Activated CD8-positive, alpha-beta T cell treated with anti-CD3 and anti-CD28 coated beads for 36 hours (primary cell): Measurements from ENCODE around the gene LRRC59. TPM values are rescaled to one million over a fixed set of nuclear protein-coding genes. Genes with fewer than 3 reads are reported as not detected.

ENCODE experiments used
- ATAC-seq: fragments of 200-7000 bp; cut with Tn5 transposase; one replicate; pipeline ENCODE4 v1.10.0; 2021; ENCODE audit warnings: mild to moderate bottlenecking, moderate library complexity
- CTCF ChIA-PET: fragments of 350-600 bp; sonication (Branson Sonifier 250); formaldehyde crosslinking; loops from one replicate; lab custom pipeline; 2021; ENCODE audit warnings: antibody characterized with exemption; lab: Charles Lee
- POLR2A ChIA-PET: fragments of 350-600 bp; sonication (Branson Sonifier 250); formaldehyde crosslinking; loops from one replicate; lab custom pipeline; 2021; ENCODE audit warnings: antibody characterized with exemption; lab: Charles Lee
- DNase-seq: peaks from one replicate; pipeline ENCODE4 v3.0.0-alpha.2; 2020
- H3K27ac Mint-ChIP-seq: one replicate; pipeline ENCODE4 v1.8.0; 2021; ENCODE audit warnings: mild to moderate bottlenecking, mixed read lengths
- H3K27me3 Mint-ChIP-seq: one replicate; pipeline ENCODE4 v1.8.0; 2021; ENCODE audit warnings: mixed read lengths
- H3K36me3 Mint-ChIP-seq: one replicate; pipeline ENCODE4 v1.8.0; 2021; ENCODE audit warnings: low read depth, mixed read lengths
- H3K4me1 Mint-ChIP-seq: one replicate; pipeline ENCODE4 v1.8.0; 2021; ENCODE audit warnings: low read depth, mixed read lengths
- H3K4me3 Mint-ChIP-seq: one replicate; pipeline ENCODE4 v1.8.0; 2021; ENCODE audit warnings: mild to moderate bottlenecking, moderate library complexity, mixed read lengths
- H3K9me3 Mint-ChIP-seq: one replicate; pipeline ENCODE4 v1.8.0; 2021; ENCODE audit warnings: mixed read lengths
- intact Hi-C: fragments of 100-400 bp; cut with micrococcal nuclease; formaldehyde crosslinking; loops from one replicate; pipeline ENCODE4 v1.10.0; 2022
- total RNA-seq, 2 experiments: library from RNA; stranded (reverse); gene quantifications; one replicate each; pipeline ENCODE4 v1.2.3, GENCODE V29; 2021
- TF ChIP-seq, protein P1 (sequence below): fragments of 200-600 bp; IDR thresholded peaks from one replicate; pipeline ENCODE4 v1.8.0; 2022; ENCODE audit warnings: antibody characterized with exemption, mild to moderate bottlenecking

The LRRC59 gene
- total RNA-seq, 2 experiments from 2014 or later: 70.6 to 71.0 TPM

DNA sequence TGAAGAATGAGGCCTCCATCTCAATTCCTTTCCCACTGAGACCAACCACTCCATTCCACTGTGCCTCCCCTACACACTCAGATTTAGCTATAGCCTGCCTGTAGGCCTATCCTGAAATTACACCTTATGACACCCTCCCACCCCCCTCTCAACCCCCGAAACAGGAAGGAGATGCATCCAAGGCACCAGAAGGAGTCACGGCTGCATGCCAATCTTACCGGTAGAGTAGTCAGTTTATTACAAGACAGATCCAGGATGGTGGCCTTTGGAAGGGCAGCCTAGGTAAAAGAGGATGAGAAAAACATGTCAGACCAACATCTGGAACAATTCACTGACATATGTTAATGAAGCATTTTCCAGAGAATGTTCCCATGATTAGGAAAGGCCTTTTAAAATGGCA is 2.6 kb downstream of the LRRC59 start:
- peaks cover 51% of the 10 kb centered on the region for H3K36me3 Mint-ChIP-seq
- H3K4me3 Mint-ChIP-seq: peak overlapping the region; percentile 89
- peaks cover under 1% of the 10 kb centered on the region for H3K9me3 Mint-ChIP-seq
- DNase-seq (no peak), ATAC-seq (no peak)
- peaks cover 30% of the 10 kb centered on the region for H3K4me1 Mint-ChIP-seq
- CTCF ChIA-PET: no interaction called here
- TF ChIP-seq, protein P1, sequence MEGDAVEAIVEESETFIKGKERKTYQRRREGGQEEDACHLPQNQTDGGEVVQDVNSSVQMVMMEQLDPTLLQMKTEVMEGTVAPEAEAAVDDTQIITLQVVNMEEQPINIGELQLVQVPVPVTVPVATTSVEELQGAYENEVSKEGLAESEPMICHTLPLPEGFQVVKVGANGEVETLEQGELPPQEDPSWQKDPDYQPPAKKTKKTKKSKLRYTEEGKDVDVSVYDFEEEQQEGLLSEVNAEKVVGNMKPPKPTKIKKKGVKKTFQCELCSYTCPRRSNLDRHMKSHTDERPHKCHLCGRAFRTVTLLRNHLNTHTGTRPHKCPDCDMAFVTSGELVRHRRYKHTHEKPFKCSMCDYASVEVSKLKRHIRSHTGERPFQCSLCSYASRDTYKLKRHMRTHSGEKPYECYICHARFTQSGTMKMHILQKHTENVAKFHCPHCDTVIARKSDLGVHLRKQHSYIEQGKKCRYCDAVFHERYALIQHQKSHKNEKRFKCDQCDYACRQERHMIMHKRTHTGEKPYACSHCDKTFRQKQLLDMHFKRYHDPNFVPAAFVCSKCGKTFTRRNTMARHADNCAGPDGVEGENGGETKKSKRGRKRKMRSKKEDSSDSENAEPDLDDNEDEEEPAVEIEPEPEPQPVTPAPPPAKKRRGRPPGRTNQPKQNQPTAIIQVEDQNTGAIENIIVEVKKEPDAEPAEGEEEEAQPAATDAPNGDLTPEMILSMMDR: no peak
- no peak overlapping the region for H3K27ac Mint-ChIP-seq
- POLR2A ChIA-PET: interaction anchor here (0.7 to 2.8 kb wide), 3 partner anchors 10 to 15 kb away, joined by 3 to 22 read pairs (median 3); no protein-coding TSS in a partner anchor
- no peaks in the 10 kb centered on the region for H3K27me3 Mint-ChIP-seq
- intact Hi-C loops: no loop called here

DNA sequence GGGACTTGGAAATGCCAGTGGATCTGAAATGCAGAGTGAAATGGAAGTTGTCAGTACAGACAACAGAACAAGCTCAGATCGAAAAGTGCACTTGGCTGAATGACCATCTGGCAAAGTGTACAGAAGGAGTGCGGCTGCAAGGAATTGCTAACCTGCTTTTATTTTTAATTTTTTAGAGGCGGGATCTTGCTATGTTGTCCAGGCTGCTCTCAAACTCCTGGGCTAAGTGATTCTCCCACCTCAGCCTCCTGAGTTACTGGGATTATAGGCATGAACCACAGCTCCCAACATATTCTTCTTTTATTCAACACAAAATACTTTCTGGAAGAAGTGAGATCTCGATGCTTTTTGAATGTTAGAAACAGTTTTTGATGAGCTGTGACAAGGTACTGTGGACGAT is 3.6 kb downstream of the LRRC59 start:
- peaks cover 53% of the 10 kb centered on the region for H3K36me3 Mint-ChIP-seq
- POLR2A ChIA-PET: interaction anchor here (0.9 to 1.3 kb wide), 2 partner anchors 9 to 32 kb away, joined by 3 to 4 read pairs; no protein-coding TSS in a partner anchor
- no peaks in the 10 kb centered on the region for H3K27me3 Mint-ChIP-seq
- ATAC-seq: no peak
- CTCF ChIA-PET: interaction anchor here (5.4 kb wide), 1 partner anchor 32 kb away, joined by 23 read pairs; no protein-coding TSS in a partner anchor
- no peaks in the 10 kb centered on the region for H3K9me3 Mint-ChIP-seq
- intact Hi-C loops: no loop called here
- peaks cover 30% of the 10 kb centered on the region for H3K4me1 Mint-ChIP-seq
- no peak for DNase-seq
- H3K27ac Mint-ChIP-seq: no peak overlapping the region
- TF ChIP-seq, protein P1: no peak
- no peak overlapping the region for H3K4me3 Mint-ChIP-seq

DNA sequence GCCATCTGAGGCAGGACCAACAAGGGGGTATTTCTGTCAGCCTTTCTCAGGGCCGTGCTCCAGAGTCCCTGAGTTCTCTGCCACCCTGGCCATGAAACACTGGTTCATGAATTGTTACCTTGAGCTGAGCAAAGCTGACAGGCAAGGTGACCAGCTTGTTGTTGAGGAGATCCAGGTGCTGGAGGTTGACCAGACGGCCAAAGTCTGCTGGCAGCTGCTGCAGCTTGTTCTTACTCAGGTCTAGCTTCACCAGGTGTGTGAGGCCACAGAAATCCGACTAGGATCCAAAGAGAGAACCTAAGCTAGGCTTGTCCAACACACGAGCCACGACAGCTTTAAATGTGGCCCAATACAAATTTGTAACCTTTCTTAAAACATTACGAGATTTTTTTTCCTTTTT is 4.7 kb downstream of the LRRC59 start:
- peaks cover 63% of the 10 kb centered on the region for H3K36me3 Mint-ChIP-seq
- intact Hi-C loops: no loop called here
- ChIA-PET POLR2A (interaction anchor here (0.6 to 1.5 kb wide), 4 partner anchors 11 to 46 kb away, joined by 3 to 5 read pairs (median 3); partner anchors contain the start of genes EME1, MRPL27 and XYLT2), CTCF (interaction anchor here (5.4 kb wide), 1 partner anchor 31 kb away, joined by 23 read pairs; no protein-coding TSS in a partner anchor)
- no peak overlapping the region for H3K4me3 Mint-ChIP-seq
- no peak overlapping the region for H3K27ac Mint-ChIP-seq
- no peaks in the 10 kb centered on the region for H3K27me3 Mint-ChIP-seq
- DNase-seq (no peak), ATAC-seq (no peak)
- peaks cover 28% of the 10 kb centered on the region for H3K4me1 Mint-ChIP-seq
- TF ChIP-seq, protein P1: no peak
- no peaks in the 10 kb centered on the region for H3K9me3 Mint-ChIP-seq

DNA sequence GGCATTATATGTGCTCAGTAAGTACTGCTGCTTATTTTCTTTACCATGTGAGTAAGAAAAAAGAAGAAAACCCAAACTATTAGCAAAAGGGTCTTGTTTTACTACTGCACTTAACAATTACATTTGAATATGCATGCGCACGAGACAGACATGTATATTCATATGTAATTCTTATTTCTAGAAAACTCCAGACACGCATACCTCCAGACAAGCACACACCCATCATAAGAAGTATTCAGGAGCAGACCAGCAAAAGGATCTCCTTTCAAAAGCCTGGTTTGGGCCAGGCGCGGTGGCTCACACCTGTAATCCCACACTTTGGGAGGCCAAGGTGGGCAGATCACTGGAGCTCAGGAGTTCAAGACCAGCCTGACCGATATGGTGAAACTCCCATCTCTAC is 7.8 kb downstream of the LRRC59 start:
- peaks cover 68% of the 10 kb centered on the region for H3K36me3 Mint-ChIP-seq
- no peak for DNase-seq
- H3K9me3 Mint-ChIP-seq: no peaks in the 10 kb centered on the region
- H3K27ac Mint-ChIP-seq: no peak overlapping the region
- CTCF ChIA-PET: interaction anchor here (1.4 to 5.4 kb wide), 2 partner anchors 8 to 28 kb away, joined by 11 to 23 read pairs; partner anchors contain the start of gene LRRC59
- POLR2A ChIA-PET: interaction anchor here (0.8 to 2.3 kb wide), 2 partner anchors 8 to 17 kb away, joined by 3 to 7 read pairs; no protein-coding TSS in a partner anchor
- peaks cover 8% of the 10 kb centered on the region for H3K4me1 Mint-ChIP-seq
- intact Hi-C loops: no loop called here
- no peaks in the 10 kb centered on the region for H3K27me3 Mint-ChIP-seq
- H3K4me3 Mint-ChIP-seq: no peak overlapping the region
- ATAC-seq: no peak
- TF ChIP-seq, protein P1: no peak

DNA sequence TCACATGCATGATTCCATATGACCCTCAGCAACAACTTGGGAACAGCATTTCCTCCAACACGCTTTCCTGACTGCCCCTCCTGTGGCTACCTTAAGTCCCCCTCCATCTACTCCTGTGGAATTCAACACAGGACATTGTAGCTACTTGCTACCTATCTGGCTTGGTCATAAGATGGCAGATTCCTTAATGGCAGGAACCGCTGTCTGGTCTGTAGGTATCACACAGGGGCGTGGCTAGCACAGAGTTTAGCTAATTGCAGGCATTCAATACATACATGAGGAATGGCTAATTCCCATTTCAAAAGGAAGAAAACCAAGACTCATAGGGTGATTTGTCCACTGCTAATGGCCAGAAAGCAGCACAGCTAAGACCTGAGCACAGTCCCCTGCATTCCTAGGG is 8.6 kb downstream of the LRRC59 start:
- peaks cover 66% of the 10 kb centered on the region for H3K36me3 Mint-ChIP-seq
- intact Hi-C loops: no loop called here
- H3K27ac Mint-ChIP-seq: no peak overlapping the region
- no peak for ATAC-seq
- H3K9me3 Mint-ChIP-seq: no peaks in the 10 kb centered on the region
- ChIA-PET POLR2A (interaction anchor here (0.6 to 2.3 kb wide), 5 partner anchors 8 to 62 kb away, joined by 3 to 7 read pairs (median 3); no protein-coding TSS in a partner anchor), CTCF (interaction anchor here (1.4 to 5.4 kb wide), 2 partner anchors 9 to 27 kb away, joined by 11 to 23 read pairs; partner anchors contain the start of gene LRRC59)
- TF ChIP-seq, protein P1: no peak
- H3K4me3 Mint-ChIP-seq: no peak overlapping the region
- H3K27me3 Mint-ChIP-seq: no peaks in the 10 kb centered on the region
- DNase-seq: no peak
- H3K4me1 Mint-ChIP-seq: peaks cover 4% of the 10 kb centered on the region
